ENCODE data around the gene ABRACL.

DNA sequence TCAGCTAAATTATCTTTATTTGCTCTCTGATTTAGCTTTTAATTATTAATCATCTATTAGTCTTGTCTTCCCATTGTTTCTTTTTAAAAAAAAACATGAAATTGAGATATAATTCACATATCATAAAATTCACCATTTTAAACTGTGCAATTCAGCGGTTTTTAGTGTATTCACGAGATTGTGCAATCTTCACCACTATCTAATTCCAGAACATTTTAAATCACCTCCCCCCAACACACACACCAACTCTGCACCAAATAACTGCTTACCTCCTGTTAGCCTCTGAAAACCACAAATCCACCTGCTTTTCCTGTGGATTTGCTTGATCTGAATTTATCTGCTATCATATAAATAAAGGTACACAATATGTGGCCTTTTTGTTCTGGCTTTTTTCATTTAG is 8.8 kb upstream of the ABRACL start:
- TF ChIP-seq CTCF (IDR thresholded peaks at IDR 0.05) (no peak), POLR2A (IDR thresholded peaks at IDR 0.05) (no peak)
